ENCODE data around the gene ZCCHC12.

DNA sequence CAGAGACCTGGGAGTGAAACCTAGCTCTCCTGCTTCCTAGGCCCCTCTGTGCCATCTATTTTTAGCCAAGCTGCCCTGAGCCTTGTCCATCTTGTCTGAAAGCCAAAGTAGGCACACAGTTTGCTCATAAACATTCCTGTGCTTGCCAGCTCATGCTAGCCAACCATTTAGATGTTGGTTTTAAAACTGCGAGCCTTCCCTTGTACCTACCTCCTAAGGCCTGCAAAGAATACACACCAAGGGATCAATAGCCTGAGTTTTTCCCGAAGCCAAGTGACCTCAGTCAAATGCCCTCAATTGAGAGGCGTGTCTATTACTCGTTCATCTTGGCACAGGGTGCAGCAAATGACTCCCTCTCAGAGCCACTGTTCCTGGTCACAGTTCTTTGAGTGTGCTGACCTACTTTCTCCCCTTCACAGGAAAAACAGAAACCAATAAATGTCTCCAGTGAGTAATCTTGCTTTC, 48.5 kb downstream of the ZCCHC12 start:
- TF ChIP-seq CTCF (IDR thresholded peaks at IDR 0.05) (no peak), POLR2A (IDR thresholded peaks at IDR 0.05) (no peak), POLR2AphosphoS5 (IDR thresholded peaks at IDR 0.05) (no peak)
